Adrenal gland (tissue), 5 donors: ENCODE results near the gene XCL1.

Experiments used
- CTCF ChIP-seq, 6 experiments: fragments of 450-650 bp in 4 of 6; fragments of 200-600 bp in 2 of 6; sonication (generic) in 1 of 6; IDR thresholded peaks; 1 replicate in 5 of 6; 2 replicates in 1 of 6; pipeline versions ENCODE4 v1.5.1 to v1.8.0; 2016 to 2021; ENCODE audit warnings: antibody characterized with exemption in 6 of 6, mild to moderate bottlenecking in 2 of 6, moderate library complexity in 1 of 6
- POLR2A ChIP-seq, 2 donors: fragments of 450-650 bp; IDR thresholded peaks; one replicate each; pipeline ENCODE4 v1.6.1; 2017; ENCODE audit warnings: antibody characterized with exemption in 2 of 2, mild to moderate bottlenecking in 2 of 2, moderate library complexity in 1 of 2
- donor health status: DM: no; HTN: no; CAD: no.

- TF ChIP-seq CTCF (IDR thresholded peaks at IDR 0.05) (no peak), POLR2A (IDR thresholded peaks at IDR 0.05) (no peak)
Measured at GRCh38 chr1:168585191-168585590, 8.8 kb downstream of the XCL1 start.
